GM23248 (cell line): ENCODE measurements around the gene LPP.

Experiments
- EZH2 ChIP-seq: fragments of 200-600 bp; sonication (generic); IDR thresholded peaks from 2 replicates; pipeline ENCODE4 v1.6.1; 2018; ENCODE audit warnings: antibody characterized with exemption, mild to moderate bottlenecking; ENCODE audit not compliant: insufficient read depth, poor library complexity, severe bottlenecking
- EZH2phosphoT487 ChIP-seq: fragments of 200-600 bp; sonication (generic); IDR thresholded peaks from 2 replicates; pipeline ENCODE4 v1.6.1; 2018; ENCODE audit warnings: antibody characterized with exemption, moderate library complexity, mild to moderate bottlenecking, low read depth; ENCODE audit not compliant: insufficient read depth

- TF ChIP-seq EZH2: no peak
- no peak for TF ChIP-seq EZH2phosphoT487
Observed at GRCh38 chr3:188431553-188431952, 277.6 kb downstream of the LPP start.
